ENCODE measurements around the gene STIM2. TPM values are rescaled to one million over a fixed set of nuclear protein-coding genes. Genes with fewer than 3 reads are reported as not detected.

The STIM2 gene
- total RNA-seq, 1 donor from 2014 or later, result 25.8 TPM

DNA sequence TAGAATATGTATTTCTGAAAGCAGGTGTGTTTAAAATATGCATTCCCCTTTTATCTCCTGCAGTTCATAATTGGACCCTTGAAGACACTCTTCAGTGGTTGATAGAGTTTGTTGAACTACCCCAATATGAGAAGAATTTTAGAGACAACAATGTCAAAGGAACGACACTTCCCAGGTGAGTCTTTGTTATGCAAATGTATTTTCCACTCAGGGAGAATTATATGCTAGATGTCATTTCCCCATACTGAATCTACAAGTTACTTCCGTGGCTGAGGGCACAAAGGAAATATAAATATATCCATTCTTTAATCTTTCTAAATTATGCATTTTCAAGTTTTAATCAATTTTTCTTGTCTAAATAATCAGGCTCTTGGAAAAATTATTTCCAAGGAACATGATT, 134.7 kb downstream of the STIM2 start:
- H3K27ac ChIP-seq, result no peak overlapping the region
- H2AFZ ChIP-seq (replicated peaks), result no peak overlapping the region
- peaks cover 8% of the 10 kb centered on the region for H3K36me3 ChIP-seq
- peaks cover 6% of the 10 kb centered on the region for H3K4me1 ChIP-seq
- no peaks in the 10 kb centered on the region for H3K9me3 ChIP-seq (ENCODE audit: low read depth)
- H3K4me3 Mint-ChIP-seq, result no peak overlapping the region
- TF ChIP-seq EZH2phosphoT487 (IDR thresholded peaks at IDR 0.05), result no peak
- H3K4me2 ChIP-seq, result no peak overlapping the region
- no peak overlapping the region for H3K9ac ChIP-seq
- H3K36me3 Mint-ChIP-seq, result peaks cover 4% of the 10 kb centered on the region
- H3K4me1 Mint-ChIP-seq, result peaks cover 2% of the 10 kb centered on the region
- H3K9me3 Mint-ChIP-seq, result no peaks in the 10 kb centered on the region
- no peaks in the 10 kb centered on the region for H4K20me1 ChIP-seq (ENCODE audit: low read depth)
- no peaks in the 10 kb centered on the region for H3K27me3 ChIP-seq
- no peak overlapping the region for H3K4me3 ChIP-seq
- no peak for DNase-seq (ENCODE audit: low spot score)
- no peak overlapping the region for H3K27ac Mint-ChIP-seq
- H3K27me3 Mint-ChIP-seq (ENCODE audit: insufficient read depth, low read depth), result no peaks in the 10 kb centered on the region
- H3K79me2 ChIP-seq (ENCODE audit: low read depth), result no peaks in the 10 kb centered on the region
- no peaks in the 10 kb centered on the region for H3F3A ChIP-seq (ENCODE audit: low read depth)

DNA sequence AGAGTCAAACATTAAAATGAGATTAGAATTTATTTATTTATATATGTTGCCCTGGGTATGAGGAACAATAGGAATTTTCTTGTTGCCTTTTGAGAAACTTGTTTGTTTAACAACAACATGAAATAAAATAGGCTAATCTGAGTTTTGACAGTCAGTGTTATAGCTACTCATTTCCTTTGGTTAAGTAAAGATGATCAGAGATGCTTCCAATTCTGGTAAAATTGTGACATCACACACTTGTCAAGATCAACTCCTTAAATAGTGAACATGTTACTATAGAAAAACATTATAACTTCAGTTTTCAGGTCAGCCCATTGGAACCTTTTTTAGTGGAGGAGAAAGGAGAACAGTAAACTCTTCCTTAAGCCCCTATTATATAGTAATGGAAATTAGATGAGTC, 136.1 kb downstream of the STIM2 start:
- H3K27ac Mint-ChIP-seq, result no peak overlapping the region
- H3K27me3 Mint-ChIP-seq (ENCODE audit: insufficient read depth, low read depth), result no peaks in the 10 kb centered on the region
- H4K20me1 ChIP-seq (ENCODE audit: low read depth), result no peaks in the 10 kb centered on the region
- no peak overlapping the region for H3K9ac ChIP-seq
- H3K36me3 Mint-ChIP-seq, result peaks cover 4% of the 10 kb centered on the region
- peaks cover 6% of the 10 kb centered on the region for H3K4me1 ChIP-seq
- H3K4me1 Mint-ChIP-seq, result peaks cover 2% of the 10 kb centered on the region
- H3K27ac ChIP-seq, result no peak overlapping the region
- H3K9me3 ChIP-seq (ENCODE audit: low read depth), result no peaks in the 10 kb centered on the region
- peaks cover 8% of the 10 kb centered on the region for H3K36me3 ChIP-seq
- no peaks in the 10 kb centered on the region for H3K79me2 ChIP-seq (ENCODE audit: low read depth)
- H3K4me2 ChIP-seq, result no peak overlapping the region
- H2AFZ ChIP-seq (replicated peaks), result no peak overlapping the region
- DNase-seq (ENCODE audit: low spot score), result no peak
- no peaks in the 10 kb centered on the region for H3F3A ChIP-seq (ENCODE audit: low read depth)
- no peak overlapping the region for H3K4me3 ChIP-seq
- TF ChIP-seq, protein P1, sequence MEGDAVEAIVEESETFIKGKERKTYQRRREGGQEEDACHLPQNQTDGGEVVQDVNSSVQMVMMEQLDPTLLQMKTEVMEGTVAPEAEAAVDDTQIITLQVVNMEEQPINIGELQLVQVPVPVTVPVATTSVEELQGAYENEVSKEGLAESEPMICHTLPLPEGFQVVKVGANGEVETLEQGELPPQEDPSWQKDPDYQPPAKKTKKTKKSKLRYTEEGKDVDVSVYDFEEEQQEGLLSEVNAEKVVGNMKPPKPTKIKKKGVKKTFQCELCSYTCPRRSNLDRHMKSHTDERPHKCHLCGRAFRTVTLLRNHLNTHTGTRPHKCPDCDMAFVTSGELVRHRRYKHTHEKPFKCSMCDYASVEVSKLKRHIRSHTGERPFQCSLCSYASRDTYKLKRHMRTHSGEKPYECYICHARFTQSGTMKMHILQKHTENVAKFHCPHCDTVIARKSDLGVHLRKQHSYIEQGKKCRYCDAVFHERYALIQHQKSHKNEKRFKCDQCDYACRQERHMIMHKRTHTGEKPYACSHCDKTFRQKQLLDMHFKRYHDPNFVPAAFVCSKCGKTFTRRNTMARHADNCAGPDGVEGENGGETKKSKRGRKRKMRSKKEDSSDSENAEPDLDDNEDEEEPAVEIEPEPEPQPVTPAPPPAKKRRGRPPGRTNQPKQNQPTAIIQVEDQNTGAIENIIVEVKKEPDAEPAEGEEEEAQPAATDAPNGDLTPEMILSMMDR (IDR thresholded peaks at IDR 0.05), result no peak
- no peak for TF ChIP-seq EZH2phosphoT487 (IDR thresholded peaks at IDR 0.05)
- no peak for TF ChIP-seq EZH2 (IDR thresholded peaks at IDR 0.05)
- no peaks in the 10 kb centered on the region for H3K9me3 Mint-ChIP-seq
- no peak overlapping the region for H3K4me3 Mint-ChIP-seq
- H3K27me3 ChIP-seq, result no peaks in the 10 kb centered on the region

DNA sequence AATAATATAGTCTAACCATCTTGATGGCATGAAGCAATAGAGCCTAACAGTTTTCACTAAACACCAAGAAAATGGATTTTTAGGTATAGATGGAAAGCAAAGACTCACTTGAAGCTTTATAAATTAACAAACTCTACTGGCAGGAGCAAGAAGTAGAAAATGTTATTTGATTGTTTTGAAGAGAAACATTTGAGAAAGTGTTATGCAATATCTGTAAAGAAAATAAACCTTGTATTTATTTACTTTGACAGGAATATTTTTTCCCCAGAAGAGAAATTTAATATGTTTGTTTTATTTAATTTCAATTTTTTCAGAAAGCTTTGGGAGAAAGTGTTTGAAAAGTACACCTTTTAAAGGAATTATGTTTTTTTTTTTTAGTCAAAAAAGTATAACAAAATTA, 139.0 kb downstream of the STIM2 start:
- H3K36me3 ChIP-seq, result peaks cover 8% of the 10 kb centered on the region
- no peaks in the 10 kb centered on the region for H3K9me3 Mint-ChIP-seq
- H3K27me3 Mint-ChIP-seq (ENCODE audit: insufficient read depth, low read depth), result no peaks in the 10 kb centered on the region
- H3K4me3 Mint-ChIP-seq, result no peak overlapping the region
- no peaks in the 10 kb centered on the region for H4K20me1 ChIP-seq (ENCODE audit: low read depth)
- H3K9ac ChIP-seq, result no peak overlapping the region
- H3K27ac ChIP-seq, result no peak overlapping the region
- no peaks in the 10 kb centered on the region for H3K4me1 ChIP-seq
- no peaks in the 10 kb centered on the region for H3K27me3 ChIP-seq
- TF ChIP-seq, protein P1 (IDR thresholded peaks at IDR 0.05), result no peak
- TF ChIP-seq EZH2phosphoT487 (IDR thresholded peaks at IDR 0.05) (no peak), EZH2 (IDR thresholded peaks at IDR 0.05) (no peak)
- no peak overlapping the region for H3K4me3 ChIP-seq
- H2AFZ ChIP-seq (replicated peaks), result no peak overlapping the region
- no peak overlapping the region for H3K4me2 ChIP-seq
- no peak for DNase-seq (ENCODE audit: low spot score)
- H3K9me3 ChIP-seq (ENCODE audit: low read depth), result no peaks in the 10 kb centered on the region
- H3K79me2 ChIP-seq (ENCODE audit: low read depth), result no peaks in the 10 kb centered on the region
- no peak overlapping the region for H3K27ac Mint-ChIP-seq
- H3F3A ChIP-seq (ENCODE audit: low read depth), result no peaks in the 10 kb centered on the region
- H3K4me1 Mint-ChIP-seq, result peaks cover 2% of the 10 kb centered on the region
- peaks cover 10% of the 10 kb centered on the region for H3K36me3 Mint-ChIP-seq

DNA sequence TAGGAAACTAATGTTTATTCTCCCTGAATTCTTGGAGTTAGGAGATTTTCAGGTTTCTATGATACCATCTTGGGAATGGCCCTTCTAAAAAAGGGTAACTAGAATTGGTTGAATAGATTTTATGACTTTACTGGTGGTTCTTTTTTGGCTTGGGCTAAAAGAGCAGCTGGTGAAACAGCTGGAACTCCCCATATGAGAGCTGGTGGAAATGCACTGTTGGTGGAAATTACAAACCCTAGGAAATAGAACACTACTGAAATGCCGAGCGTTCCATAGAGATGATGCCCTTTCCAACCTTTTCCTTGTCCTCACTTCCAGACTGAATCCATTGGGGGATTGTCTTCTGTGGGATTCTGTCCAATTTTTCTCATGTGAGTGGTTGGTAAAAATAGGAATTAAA, 139.5 kb downstream of the STIM2 start:
- H3K27me3 ChIP-seq, result no peaks in the 10 kb centered on the region
- no peaks in the 10 kb centered on the region for H3K4me1 ChIP-seq
- H3K9ac ChIP-seq, result no peak overlapping the region
- no peak overlapping the region for H2AFZ ChIP-seq (replicated peaks)
- TF ChIP-seq, protein P1 (IDR thresholded peaks at IDR 0.05), result no peak
- no peak for TF ChIP-seq EZH2phosphoT487 (IDR thresholded peaks at IDR 0.05)
- no peak for TF ChIP-seq EZH2 (IDR thresholded peaks at IDR 0.05)
- Mint-ChIP-seq H3K9me3 (no peaks in the 10 kb centered on the region), H3K27me3 (ENCODE audit: insufficient read depth, low read depth) (no peaks in the 10 kb centered on the region), H3K4me1 (peaks cover 2% of the 10 kb centered on the region), H3K36me3 (peaks cover 10% of the 10 kb centered on the region), H3K27ac (no peak overlapping the region), H3K4me3 (no peak overlapping the region)
- DNase-seq (ENCODE audit: low spot score), result no peak
- no peaks in the 10 kb centered on the region for H3K9me3 ChIP-seq (ENCODE audit: low read depth)
- no peak overlapping the region for H3K27ac ChIP-seq
- H3K79me2 ChIP-seq (ENCODE audit: low read depth), result no peaks in the 10 kb centered on the region
- H3F3A ChIP-seq (ENCODE audit: low read depth), result no peaks in the 10 kb centered on the region
- H4K20me1 ChIP-seq (ENCODE audit: low read depth), result no peaks in the 10 kb centered on the region
- H3K4me3 ChIP-seq, result no peak overlapping the region
- peaks cover 8% of the 10 kb centered on the region for H3K36me3 ChIP-seq
- H3K4me2 ChIP-seq, result no peak overlapping the region

All from neural progenitor cell (in vitro differentiated cells).